Muscle layer of duodenum (tissue), 2 donors: Measurements from ENCODE around the gene ZHX3.

ENCODE experiments used
- H3K27ac ChIP-seq: one replicate; pipeline ENCODE4 v1.7.0; 2013; ENCODE audit warnings: mild to moderate bottlenecking, low read length
- H3K27me3 ChIP-seq: one replicate; pipeline ENCODE4 v1.7.0; 2013; ENCODE audit warnings: low read depth, mild to moderate bottlenecking, control low read depth, low read length
- H3K36me3 ChIP-seq, 2 donors: one replicate each; pipeline ENCODE4 v1.7.0; 2013; ENCODE audit warnings: low read length in 2 of 2, control low read depth in 1 of 2, mild to moderate bottlenecking in 1 of 2; ENCODE audit not compliant: insufficient read depth in 2 of 2, control insufficient read depth in 1 of 2
- H3K4me1 ChIP-seq, 2 donors: one replicate each; pipeline ENCODE4 v1.7.0; 2013; ENCODE audit warnings: low read length in 2 of 2, mild to moderate bottlenecking in 2 of 2, control low read depth in 1 of 2, moderate library complexity in 1 of 2; ENCODE audit not compliant: insufficient read depth in 2 of 2, control insufficient read depth in 1 of 2
- H3K4me3 ChIP-seq, 2 donors: one replicate each; pipeline ENCODE4 v1.7.0; 2013; ENCODE audit warnings: low read length in 2 of 2, low read depth in 1 of 2, mild to moderate bottlenecking in 1 of 2
- H3K9me3 ChIP-seq, 2 donors: one replicate each; pipeline ENCODE4 v1.7.0; 2013; ENCODE audit warnings: low read length in 2 of 2, control low read depth in 1 of 2, mild to moderate bottlenecking in 1 of 2; ENCODE audit not compliant: control insufficient read depth in 1 of 2
- donor health status: healthy.

Gene ZHX3

DNA sequence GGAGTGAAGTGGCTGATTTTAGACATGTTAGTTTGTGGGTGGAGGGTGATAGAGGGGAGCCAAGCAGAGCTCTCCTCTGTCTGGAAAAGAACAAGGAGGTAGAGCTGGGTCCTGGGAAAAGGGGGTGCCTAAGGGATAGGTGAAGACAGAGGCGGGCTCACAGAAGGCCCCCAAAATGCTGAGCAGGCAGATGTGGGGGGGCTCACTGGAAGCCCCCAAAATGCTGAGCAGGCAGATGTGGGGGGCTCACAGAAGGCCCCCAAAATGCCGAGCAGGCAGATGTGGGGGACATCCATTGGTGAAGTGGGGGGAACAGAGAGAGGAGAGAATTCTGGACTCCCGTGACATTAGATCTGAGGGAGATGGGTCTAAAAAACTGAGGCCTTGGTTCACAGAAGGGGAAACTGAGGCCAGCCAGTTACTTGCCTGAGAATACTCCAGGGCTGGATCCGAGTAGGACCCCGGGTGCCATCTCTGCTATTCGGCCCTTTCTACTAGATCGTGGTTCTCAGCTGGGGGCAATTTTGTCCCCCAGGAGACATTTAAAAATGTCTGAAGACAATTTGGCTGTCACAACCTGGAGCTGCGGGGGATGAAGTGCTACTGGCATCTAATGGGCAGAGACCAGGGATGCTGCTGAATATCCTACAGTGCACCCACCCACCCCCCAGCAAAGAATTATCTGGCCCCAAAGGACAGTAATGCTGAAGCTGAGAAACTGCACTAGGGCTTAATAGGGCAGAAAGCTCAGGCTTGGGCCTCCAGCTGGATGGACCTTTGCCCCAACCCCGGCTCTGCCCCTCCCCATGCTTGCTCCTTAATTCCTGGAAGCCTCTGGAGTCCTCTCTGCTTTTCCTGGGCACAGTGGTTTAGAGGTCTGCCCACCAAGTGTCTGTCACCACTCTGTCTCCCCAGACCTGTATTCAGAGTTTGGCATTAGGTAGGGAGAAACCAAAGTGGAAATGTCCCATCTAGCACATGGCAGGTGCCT lies 25.2 kb upstream of the ZHX3 start:
- Histone ChIP-seq H3K27me3 (no peaks in the 10 kb centered on the region), H3K4me1 (peaks cover 0 to 10% of the 10 kb centered on the region in 2 donors), H3K36me3 (no peaks in the 10 kb centered on the region), H3K4me3 (no peak overlapping the region), H3K9me3 (no peaks in the 10 kb centered on the region), H3K27ac (no peak overlapping the region)

DNA sequence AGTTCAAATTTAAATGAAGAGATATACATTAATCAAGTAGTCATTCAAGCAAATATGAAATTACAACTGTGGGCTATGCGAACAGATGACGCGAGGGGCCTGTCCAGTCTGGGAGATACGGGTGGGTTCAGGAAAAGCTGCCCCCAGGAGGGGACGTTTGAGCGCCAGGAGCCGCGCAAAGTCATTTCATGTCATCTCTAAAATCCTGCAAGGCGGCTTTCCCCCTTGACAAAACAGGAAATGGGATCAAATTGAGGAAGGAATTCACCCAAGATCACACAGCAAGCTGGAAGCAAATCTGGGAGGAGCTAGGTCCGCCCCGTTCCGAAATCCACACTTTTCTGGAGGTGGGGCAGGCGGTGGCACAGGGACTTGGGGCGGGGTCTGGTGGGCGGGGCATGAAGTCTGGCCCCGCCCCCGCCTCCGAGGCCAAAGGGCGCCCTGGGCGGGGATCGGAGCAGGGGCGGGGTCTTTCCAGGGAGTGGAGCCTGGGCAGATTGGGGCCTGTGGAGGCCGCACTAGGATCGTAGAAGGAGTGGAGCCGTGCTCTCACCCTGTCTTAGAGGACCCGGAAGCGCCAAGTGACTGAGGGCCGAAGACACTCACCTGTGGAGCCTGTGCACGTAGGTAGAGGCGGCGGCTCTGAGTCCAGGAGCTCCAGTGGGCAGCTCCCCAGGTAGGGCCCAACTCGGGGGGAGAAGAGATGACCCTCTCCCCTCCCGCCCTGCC lies 23.0 kb upstream of the ZHX3 start, which contains the start of gene LPIN3:
LPIN3 (plus strand) TSS at position 495 of the 729 bp plus-strand sequence. CDS start 4,983 bp downstream, outside the sequence.
- peak within 1 kb of the TSS; percentile 55 to 70 for H3K4me3 ChIP-seq
- H3K27me3 ChIP-seq, result no peaks in the 10 kb centered on the region
- H3K4me1 ChIP-seq, result peaks cover 0 to 10% of the 10 kb centered on the region in 2 donors
- no peaks in the 10 kb centered on the region for H3K36me3 ChIP-seq
- H3K27ac ChIP-seq, result peak within 1 kb of the TSS; percentile 75
- no peaks in the 10 kb centered on the region for H3K9me3 ChIP-seq

DNA sequence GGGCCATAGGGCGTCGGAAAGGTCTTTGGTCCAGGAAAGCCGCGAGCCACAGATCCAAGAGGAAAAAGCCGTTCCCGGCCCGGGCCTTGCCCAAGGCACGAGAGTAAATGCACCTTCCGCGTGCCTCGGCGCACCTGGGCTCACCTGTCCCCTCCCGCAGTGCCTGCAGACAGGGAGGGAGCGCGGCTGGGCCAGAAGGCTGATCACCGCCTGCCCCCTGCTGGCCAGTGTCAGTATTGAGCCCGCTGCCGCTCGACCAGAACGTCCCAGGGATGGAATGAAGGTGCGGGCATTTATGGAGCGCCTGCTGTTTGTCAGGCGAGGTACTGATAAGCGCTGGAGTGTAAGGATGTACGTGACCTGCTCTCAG lies 22.4 kb upstream of the ZHX3 start:
- peak overlapping the region; percentile 55 to 70 for H3K4me3 ChIP-seq
- peaks cover 0 to 10% of the 10 kb centered on the region in 2 donors for H3K4me1 ChIP-seq
- no peaks in the 10 kb centered on the region for H3K27me3 ChIP-seq
- peak overlapping the region; percentile 75 for H3K27ac ChIP-seq
- H3K9me3 ChIP-seq, result no peaks in the 10 kb centered on the region
- H3K36me3 ChIP-seq, result no peaks in the 10 kb centered on the region

DNA sequence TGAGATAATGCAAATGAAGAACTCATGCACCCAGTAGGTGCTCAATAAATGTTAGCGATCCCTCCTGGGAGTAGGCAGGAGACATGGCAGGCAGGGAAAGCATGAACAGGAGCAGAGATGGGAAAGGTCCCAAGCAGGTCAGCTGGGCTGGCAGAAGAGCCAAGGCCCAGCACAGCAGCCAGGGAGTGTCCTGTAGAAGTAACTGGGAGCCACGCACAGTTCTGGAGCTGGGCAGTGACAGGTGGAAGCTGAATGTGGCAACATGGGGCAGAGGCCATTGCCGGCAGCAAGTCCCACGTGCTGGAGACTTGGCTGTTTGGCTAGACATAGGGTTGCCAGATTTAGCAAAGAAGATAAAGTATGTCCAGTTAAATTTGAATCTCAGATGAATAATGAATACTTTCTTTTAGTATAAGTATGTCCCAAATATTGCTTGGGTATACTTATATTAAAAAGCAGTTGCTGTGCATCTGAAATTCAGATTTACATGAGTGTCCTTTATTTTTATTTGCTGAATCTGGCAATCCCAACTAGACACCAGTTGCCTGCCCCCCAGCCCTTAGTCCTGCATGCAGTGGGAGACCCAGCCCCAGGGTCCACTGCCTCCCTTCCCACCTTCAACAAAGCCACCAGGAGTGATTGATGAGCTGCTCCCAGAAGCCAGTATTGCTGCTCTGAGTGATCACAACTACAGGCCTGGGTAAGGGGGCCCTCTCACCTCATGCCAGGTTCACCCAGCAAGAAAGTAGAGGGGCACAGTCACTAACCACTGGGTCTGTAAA lies 19.4 kb upstream of the ZHX3 start:
- Histone ChIP-seq H3K27me3 (no peaks in the 10 kb centered on the region), H3K9me3 (no peaks in the 10 kb centered on the region), H3K36me3 (no peaks in the 10 kb centered on the region), H3K4me3 (no peak overlapping the region), H3K27ac (no peak overlapping the region), H3K4me1 (peaks cover 0 to 14% of the 10 kb centered on the region in 2 donors)

DNA sequence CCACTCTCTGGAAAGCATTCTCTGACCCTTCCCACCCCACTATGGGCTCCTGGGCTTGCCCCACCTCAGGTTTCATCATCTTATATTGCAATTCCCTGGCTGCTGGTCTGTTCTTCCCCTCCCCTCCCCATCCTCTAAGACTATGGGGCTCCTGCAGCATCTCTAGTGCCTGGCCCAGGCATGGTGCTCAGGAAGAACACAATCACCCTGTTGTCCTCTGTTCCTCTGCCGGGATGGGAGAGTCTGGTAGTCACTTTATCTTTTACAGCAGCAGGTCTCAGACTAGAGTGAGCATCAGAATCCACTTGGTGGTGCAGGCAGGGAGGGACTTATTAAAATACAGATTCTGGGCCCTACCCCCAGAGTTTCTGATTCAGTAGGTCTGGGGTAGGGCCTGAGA lies 18.1 kb upstream of the ZHX3 start:
- Histone ChIP-seq H3K4me3 (no peak overlapping the region), H3K27me3 (no peaks in the 10 kb centered on the region), H3K4me1 (peaks cover 0 to 9% of the 10 kb centered on the region in 2 donors), H3K36me3 (no peaks in the 10 kb centered on the region), H3K9me3 (no peaks in the 10 kb centered on the region), H3K27ac (no peak overlapping the region)

DNA sequence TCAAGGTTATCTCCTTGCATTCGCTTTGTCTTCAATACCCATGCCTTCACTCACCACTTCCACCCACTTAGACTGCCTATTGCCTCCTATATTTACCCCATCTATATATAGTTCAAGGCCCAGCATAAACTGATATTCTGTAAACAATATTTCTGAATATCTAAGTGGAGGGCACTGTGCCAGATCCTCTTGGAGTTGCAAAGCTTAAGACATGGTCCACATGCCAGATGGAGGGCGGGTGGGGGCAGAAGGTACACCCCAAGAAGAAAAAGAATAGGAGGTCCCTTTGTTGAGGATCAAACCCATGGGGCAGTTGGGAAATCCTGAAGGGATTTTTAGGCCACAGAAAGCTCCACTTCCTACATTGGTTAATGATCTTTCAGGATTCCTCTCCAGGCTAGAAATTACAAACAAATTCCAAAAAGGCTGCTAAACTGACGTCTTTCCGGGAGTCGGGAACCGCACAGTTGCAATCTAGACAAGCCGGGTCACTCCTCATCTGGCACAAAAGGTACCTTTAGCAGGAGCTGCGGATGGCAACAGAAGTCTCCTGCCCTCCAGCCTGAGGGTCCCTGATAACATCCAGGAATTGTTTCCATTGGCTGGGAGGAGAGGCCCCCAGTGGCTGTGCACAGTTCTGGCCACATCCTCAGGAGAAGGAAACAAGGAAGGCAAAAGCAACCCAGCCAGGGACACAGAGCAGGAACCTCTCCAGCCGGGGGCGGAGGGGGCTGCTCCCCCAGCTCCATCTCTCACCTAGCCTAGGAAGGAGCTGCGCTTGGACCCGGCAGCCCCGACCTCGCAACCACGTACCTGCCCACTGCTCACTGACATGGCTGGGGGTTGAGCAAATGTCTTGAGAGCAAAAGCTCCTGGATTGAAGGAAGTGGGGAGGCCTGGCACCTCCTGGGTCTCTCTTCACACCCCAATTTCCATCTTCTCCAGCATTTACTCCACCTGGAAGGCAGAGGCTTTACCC lies 17.2 kb upstream of the ZHX3 start:
- Histone ChIP-seq H3K4me1 (peaks cover 0 to 5% of the 10 kb centered on the region in 2 donors), H3K9me3 (no peaks in the 10 kb centered on the region), H3K27me3 (no peaks in the 10 kb centered on the region), H3K4me3 (no peak overlapping the region), H3K27ac (peak overlapping the region; percentile 32), H3K36me3 (no peaks in the 10 kb centered on the region)

DNA sequence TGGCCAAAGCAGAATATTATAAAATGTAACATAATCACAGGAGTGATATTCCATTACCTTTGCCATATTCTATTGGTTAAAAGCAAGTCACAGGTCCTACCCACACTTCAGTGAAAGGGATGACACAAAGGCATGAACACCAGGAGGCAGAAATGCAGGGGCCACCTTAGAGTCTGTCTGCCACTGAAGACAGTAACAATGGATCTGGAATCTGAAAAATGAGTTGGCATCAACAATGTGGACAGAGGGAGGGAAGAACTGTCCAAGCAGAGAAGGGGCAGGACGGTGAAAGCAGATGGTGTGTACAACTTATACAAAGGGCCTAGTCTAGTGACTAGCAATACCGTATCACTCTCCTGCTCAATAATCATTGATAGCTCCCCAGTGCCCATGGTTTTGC lies 16.5 kb upstream of the ZHX3 start:
- H3K36me3 ChIP-seq, result no peaks in the 10 kb centered on the region
- peak overlapping the region; percentile 32 for H3K27ac ChIP-seq

DNA sequence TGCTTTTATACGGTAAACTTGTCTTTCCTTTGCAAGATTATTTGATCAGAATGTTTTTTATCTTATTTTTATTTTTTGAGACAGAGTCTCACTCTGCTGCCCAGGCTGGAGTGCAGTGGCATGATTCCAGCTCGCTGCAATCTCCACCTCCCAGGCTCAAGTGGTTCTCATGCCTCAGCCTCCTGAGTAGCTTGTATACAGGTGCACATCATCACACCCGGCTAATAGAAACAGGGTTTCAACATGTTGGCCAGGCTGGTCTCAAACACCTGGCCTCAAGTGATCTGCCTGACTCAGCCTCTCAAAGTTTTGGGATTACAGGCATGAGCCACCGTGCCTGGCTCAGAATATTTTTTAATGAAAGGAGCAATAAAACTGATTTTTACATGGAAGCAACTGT lies 14.2 kb upstream of the ZHX3 start:
- Histone ChIP-seq H3K4me3 (no peak overlapping the region), H3K27me3 (no peaks in the 10 kb centered on the region), H3K4me1 (peaks cover 0 to 5% of the 10 kb centered on the region in 2 donors), H3K36me3 (no peaks in the 10 kb centered on the region), H3K9me3 (no peaks in the 10 kb centered on the region), H3K27ac (no peak overlapping the region)

More for the DNA sequence above, 16.5 kb upstream of the ZHX3 start:
- H3K27me3 ChIP-seq, result no peaks in the 10 kb centered on the region
- H3K9me3 ChIP-seq, result no peaks in the 10 kb centered on the region
- H3K4me1 ChIP-seq, result peaks cover 0 to 5% of the 10 kb centered on the region in 2 donors
- H3K4me3 ChIP-seq, result no peak overlapping the region

DNA sequence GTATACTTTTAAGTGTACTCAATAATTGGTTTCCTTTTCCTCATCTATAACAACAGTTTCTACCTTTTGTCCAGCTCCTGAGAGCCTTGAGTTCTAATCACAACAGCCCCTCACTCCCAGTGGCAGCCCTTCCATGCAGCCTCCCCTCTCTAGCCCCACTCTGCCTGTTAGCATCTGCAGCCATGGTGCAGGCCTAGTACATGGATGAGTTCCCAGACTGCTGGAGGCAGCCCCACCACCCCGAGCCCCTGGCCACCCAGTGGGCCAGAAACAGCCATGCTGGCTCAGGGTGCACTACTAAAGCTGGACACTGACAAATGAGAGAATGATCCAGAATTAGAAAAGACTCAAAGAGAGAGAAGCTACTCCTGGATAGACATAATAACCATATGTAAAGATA lies 13.4 kb upstream of the ZHX3 start:
- Histone ChIP-seq H3K4me3 (no peak overlapping the region), H3K9me3 (no peaks in the 10 kb centered on the region), H3K36me3 (no peaks in the 10 kb centered on the region), H3K27me3 (no peaks in the 10 kb centered on the region), H3K4me1 (peaks cover 0 to 5% of the 10 kb centered on the region in 2 donors), H3K27ac (no peak overlapping the region)

DNA sequence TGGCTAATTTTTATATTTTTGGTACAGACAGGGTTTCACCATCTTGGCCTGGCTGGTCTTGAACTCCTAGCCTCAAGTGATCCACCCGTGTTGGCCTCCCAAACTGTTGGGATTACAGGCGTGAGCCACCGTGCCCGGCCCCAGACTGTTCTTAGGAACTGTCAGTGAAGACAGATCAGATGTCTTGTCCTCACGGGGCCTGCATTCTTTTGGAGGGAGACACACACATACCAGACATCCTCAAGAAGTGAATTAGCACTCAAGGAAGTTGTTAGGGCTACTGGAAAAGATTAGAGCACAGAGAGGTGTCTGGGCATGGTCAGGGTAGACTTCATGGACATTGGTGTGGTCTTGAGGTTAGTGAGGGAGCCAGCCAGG lies 12.8 kb upstream of the ZHX3 start:
- H3K27me3 ChIP-seq, result no peaks in the 10 kb centered on the region
- no peak overlapping the region for H3K4me3 ChIP-seq
- peaks cover 0 to 5% of the 10 kb centered on the region in 2 donors for H3K4me1 ChIP-seq
- no peak overlapping the region for H3K27ac ChIP-seq
- no peaks in the 10 kb centered on the region for H3K36me3 ChIP-seq
- H3K9me3 ChIP-seq, result no peaks in the 10 kb centered on the region
